Astrocyte (in vitro differentiated cells and primary cell): ENCODE data around the gene ABCC1.

Experiments
- CTCF ChIP-seq: IDR thresholded peaks from 2 replicates; pipeline ENCODE4 v1.5.1; 2011; ENCODE audit warnings: low read depth, mild to moderate bottlenecking, inconsistent platforms, low read length, moderate library complexity; ENCODE audit not compliant: insufficient read depth
- EZH2 ChIP-seq: IDR thresholded peaks from 2 replicates; pipeline ENCODE4 v1.6.1; 2012; ENCODE audit warnings: mild to moderate bottlenecking, low read length, inconsistent platforms; ENCODE audit not compliant: insufficient read depth

- TF ChIP-seq EZH2 (no peak), CTCF (no peak)
Measured at GRCh38 chr16:16014329-16015224, 65.2 kb downstream of the ABCC1 start.
